GM23248 (cell line): ENCODE measurements around the gene GDPD4. TPM values are rescaled to one million over a fixed set of nuclear protein-coding genes. Genes with fewer than 3 reads are reported as not detected.
"Not testable (repeated sequence)": the region's sequence is repeated elsewhere in the genome, so short reads cannot be mapped to it uniquely, and the experiment has no call there.

ENCODE experiments used
- DNase-seq: peaks from one replicate; pipeline ENCODE4 v3.0.0-alpha.2; 2015
- H2AFZ ChIP-seq: fragments of 200-600 bp; sonication (generic); 2 replicates; pipeline ENCODE4 v1.6.1; 2016; ENCODE audit warnings: antibody characterized with exemption
- H3F3A ChIP-seq: fragments of 200-600 bp; sonication (generic); 2 replicates; pipeline ENCODE4 v1.6.1; 2016; ENCODE audit warnings: mild to moderate bottlenecking, antibody characterized with exemption, mixed run types; ENCODE audit not compliant: insufficient read depth
- H3K27ac ChIP-seq: fragments of 200-600 bp; sonication (generic); 2 replicates; pipeline ENCODE4 v1.5.1; 2016; ENCODE audit warnings: mild to moderate bottlenecking
- H3K27me3 ChIP-seq: fragments of 200-600 bp; sonication (generic); replicated peaks from 2 replicates; pipeline ENCODE4 v1.6.1; 2016; ENCODE audit warnings: mild to moderate bottlenecking; ENCODE audit not compliant: insufficient read depth
- H3K36me3 ChIP-seq: fragments of 200-600 bp; sonication (generic); 2 replicates; pipeline ENCODE4 v1.6.1; 2016; ENCODE audit warnings: low read depth, mild to moderate bottlenecking
- H3K4me1 ChIP-seq: fragments of 200-600 bp; sonication (generic); 2 replicates; pipeline ENCODE4 v1.6.1; 2016; ENCODE audit warnings: mild to moderate bottlenecking; ENCODE audit not compliant: insufficient read depth
- H3K4me2 ChIP-seq: fragments of 200-600 bp; sonication (generic); one replicate; pipeline ENCODE4 v1.6.1; 2016; ENCODE audit warnings: mild to moderate bottlenecking; ENCODE audit not compliant: unreplicated experiment
- H3K4me3 ChIP-seq: fragments of 200-600 bp; sonication (generic); 2 replicates; pipeline ENCODE4 v1.5.1; 2016; ENCODE audit warnings: mild to moderate bottlenecking
- H3K79me2 ChIP-seq: fragments of 200-600 bp; sonication (generic); 2 replicates; pipeline ENCODE4 v1.6.1; 2016; ENCODE audit warnings: mild to moderate bottlenecking; ENCODE audit not compliant: insufficient read depth
- H3K9ac ChIP-seq: fragments of 200-600 bp; sonication (generic); 2 replicates; pipeline ENCODE4 v1.6.1; 2016; ENCODE audit warnings: mild to moderate bottlenecking
- H3K9me2 ChIP-seq: fragments of 200-600 bp; sonication (generic); 2 replicates; pipeline ENCODE4 v1.6.1; 2016; ENCODE audit warnings: mixed run types, mild to moderate bottlenecking, moderate library complexity; ENCODE audit not compliant: insufficient read depth
- H3K9me3 ChIP-seq: fragments of 200-600 bp; sonication (generic); one replicate; pipeline ENCODE4 v1.6.1; 2017; ENCODE audit warnings: low read depth
- H4K20me1 ChIP-seq: fragments of 200-600 bp; sonication (generic); 2 replicates; pipeline ENCODE4 v1.6.0; 2016; ENCODE audit not compliant: insufficient read depth
- EZH2 ChIP-seq: fragments of 200-600 bp; sonication (generic); IDR thresholded peaks from 2 replicates; pipeline ENCODE4 v1.6.1; 2018; ENCODE audit warnings: antibody characterized with exemption, mild to moderate bottlenecking; ENCODE audit not compliant: insufficient read depth, poor library complexity, severe bottlenecking
- EZH2phosphoT487 ChIP-seq: fragments of 200-600 bp; sonication (generic); IDR thresholded peaks from 2 replicates; pipeline ENCODE4 v1.6.1; 2018; ENCODE audit warnings: antibody characterized with exemption, moderate library complexity, mild to moderate bottlenecking, low read depth; ENCODE audit not compliant: insufficient read depth
- WGBS, 2 experiments: methylation state at CpG; one replicate each; pipeline ENCODE4 v1.1.6; 2015 to 2017; ENCODE audit warnings: low lambda C conversion rate in 2 of 2, low coverage in 1 of 2; ENCODE audit errors: missing lambda C conversion rate in 2 of 2; 5-methylcytosine and 5-hydroxymethylcytosine counted together
- in situ Hi-C: fragments of 300-500 bp; cut with MboI; formaldehyde crosslinking; loops from 2 replicates; pipeline ENCODE4 v1.15.0; 2020
- polyA plus RNA-seq: library from polyadenylated mRNA; unstranded; fragments of >200 nt; fragmentation: Nextera tagmentation; extraction: Ambion mirVana; gene quantifications from 2 replicates; pipeline ENCODE4 v1.2.1, GENCODE V29; 2016
- total RNA-seq: library from RNA; depleted of rRNA; stranded (reverse); fragments of >200 nt; shearing (Covaris generic); gene quantifications from 2 replicates; pipeline ENCODE4 v1.2.3, GENCODE V29; 2014

The GDPD4 gene
- total and polyA plus RNA-seq, 2 experiments from 2014 or later = not detected

DNA sequence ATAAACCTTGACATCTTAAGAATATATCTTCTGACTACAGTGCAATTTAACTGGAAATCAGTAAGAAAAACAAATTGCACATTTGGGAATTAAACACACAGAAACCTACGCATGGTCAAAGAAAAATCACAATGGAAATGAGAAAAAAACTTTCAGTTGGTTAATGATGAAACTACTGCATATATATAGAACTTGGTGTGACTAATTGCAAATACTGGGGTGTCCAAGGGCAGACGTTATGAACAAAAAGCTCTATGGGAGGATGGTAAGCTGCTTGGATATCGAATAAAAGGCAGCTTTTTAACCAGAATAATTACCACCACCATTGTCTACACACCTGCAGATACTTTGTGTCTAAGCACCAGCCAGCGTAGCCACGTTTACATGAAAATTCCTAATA lies 791 bp downstream of the GDPD4 start:
- Histone ChIP-seq H3K4me1 (no peaks in the 10 kb centered on the region), H3K36me3 (no peaks in the 10 kb centered on the region), H3K4me2 (no peak overlapping the region), H3K4me3 (no peak overlapping the region), H3K9me2 (no peaks in the 10 kb centered on the region), H2AFZ (no peak overlapping the region), H4K20me1 (no peaks in the 10 kb centered on the region), H3K27me3 (no peaks in the 10 kb centered on the region), H3K79me2 (no peaks in the 10 kb centered on the region), H3K9me3 (no peaks in the 10 kb centered on the region), H3K9ac (no peak overlapping the region), H3K27ac (no peak overlapping the region), H3F3A (no peaks in the 10 kb centered on the region)
- DNase-seq = no peak
- WGBS, 2 experiments = 70 to 72% methylated on average over 5 of the region's 5 CpGs
- TF ChIP-seq EZH2phosphoT487 = no peak
- no peak for TF ChIP-seq EZH2
- in situ Hi-C loops = no loop called here

DNA sequence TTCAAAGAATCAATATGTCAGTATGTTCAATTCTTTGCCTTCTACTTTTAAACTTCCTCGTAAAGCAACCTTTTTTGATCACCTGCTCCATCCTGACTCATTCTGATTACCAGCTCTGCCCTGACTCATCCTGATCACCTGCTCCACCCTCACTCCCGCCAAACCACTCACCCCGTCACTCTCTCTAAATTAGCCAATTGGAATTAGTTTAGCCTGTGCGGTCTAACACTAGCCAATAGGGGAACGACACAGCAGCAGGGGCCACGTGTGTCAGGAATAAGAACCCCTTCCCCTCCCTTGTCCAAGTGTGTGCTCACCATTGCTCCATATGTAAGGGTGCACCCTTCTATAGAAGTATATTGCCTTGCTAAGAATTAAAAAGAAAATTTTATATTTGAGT lies 1.5 kb downstream of the GDPD4 start:
- 88 to 92% methylated on average over 6 of the region's 6 CpGs for WGBS, 2 experiments
- H3K36me3 ChIP-seq, H3K27me3 ChIP-seq, H3K27ac ChIP-seq, H3K4me2 ChIP-seq, H3K9me2 ChIP-seq, H3K9me3 ChIP-seq, H3F3A ChIP-seq, in situ Hi-C loops, H4K20me1 ChIP-seq, H3K9ac ChIP-seq, H3K4me1 ChIP-seq, H3K79me2 ChIP-seq, H3K4me3 ChIP-seq, H2AFZ ChIP-seq, DNase-seq: not testable (repeated sequence)

GRCh38 chr11:77299528-77299993 lies 1.9 kb downstream of the GDPD4 start:
- H3K27me3 ChIP-seq = no peaks in the 10 kb centered on the region
- in situ Hi-C loops = no loop called here
- no peaks in the 10 kb centered on the region for H3K9me2 ChIP-seq

GRCh38 chr11:77294040-77294439 lies 7.4 kb downstream of the GDPD4 start:
- no peaks in the 10 kb centered on the region for H3F3A ChIP-seq
- no peak overlapping the region for H2AFZ ChIP-seq
- no peak for DNase-seq
- 79 to 82% methylated on average over 3 of the region's 3 CpGs for WGBS, 2 experiments
- in situ Hi-C loops = no loop called here
- no peaks in the 10 kb centered on the region; the same call in 1 of the 2 replicates for H3K27me3 ChIP-seq
- H3K79me2 ChIP-seq = no peaks in the 10 kb centered on the region
- no peaks in the 10 kb centered on the region for H3K36me3 ChIP-seq
- no peaks in the 10 kb centered on the region for H3K4me1 ChIP-seq
- H3K9me3 ChIP-seq = no peaks in the 10 kb centered on the region
- no peaks in the 10 kb centered on the region for H4K20me1 ChIP-seq
- no peak overlapping the region for H3K27ac ChIP-seq
- TF ChIP-seq EZH2phosphoT487 (no peak), EZH2 (no peak)
- H3K9me2 ChIP-seq = no peaks in the 10 kb centered on the region
- H3K4me3 ChIP-seq = no peak overlapping the region
- H3K4me2 ChIP-seq = no peak overlapping the region
- H3K9ac ChIP-seq = no peak overlapping the region

More at GRCh38 chr11:77299528-77299993, 1.9 kb downstream of the GDPD4 start:
- Histone ChIP-seq H4K20me1 (no peaks in the 10 kb centered on the region), H2AFZ (no peak overlapping the region), H3K27ac (no peak overlapping the region), H3K79me2 (no peaks in the 10 kb centered on the region), H3K9ac (no peak overlapping the region), H3K4me3 (no peak overlapping the region), H3K36me3 (no peaks in the 10 kb centered on the region), H3F3A (no peaks in the 10 kb centered on the region), H3K4me1 (no peaks in the 10 kb centered on the region), H3K9me3 (no peaks in the 10 kb centered on the region), H3K4me2 (no peak overlapping the region)
- TF ChIP-seq EZH2 = no peak
- TF ChIP-seq EZH2phosphoT487 = no peak
- 54 to 56% methylated on average over 2 of the region's 2 CpGs for WGBS, 2 experiments
- peak; percentile 19 for DNase-seq

DNA sequence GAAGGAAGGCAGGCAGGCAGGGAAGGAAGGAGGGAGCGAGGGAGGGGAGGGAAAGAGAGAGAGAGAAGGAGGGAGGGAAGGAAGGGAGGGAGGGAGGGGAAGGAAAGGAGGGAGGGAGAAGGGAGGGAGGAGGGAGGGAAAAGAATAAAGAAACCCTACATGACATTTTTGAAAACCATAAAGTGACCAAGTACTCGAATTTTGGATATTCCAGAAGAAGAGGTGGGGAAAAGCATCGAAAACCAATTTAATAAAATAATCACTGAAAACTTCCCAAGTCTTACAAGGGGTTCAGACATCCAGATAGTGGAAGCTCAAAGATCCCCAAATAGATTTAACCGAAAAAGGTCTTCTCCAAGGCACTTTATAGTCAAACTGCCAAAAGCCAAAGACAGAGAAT lies 11.7 kb downstream of the GDPD4 start:
- TF ChIP-seq EZH2 = no peak
- TF ChIP-seq EZH2phosphoT487 = no peak
- no peak for DNase-seq
- Histone ChIP-seq H3K36me3 (no peaks in the 10 kb centered on the region), H3K4me3 (no peak overlapping the region), H3K27me3 (no peaks in the 10 kb centered on the region; the same call in 1 of the 2 replicates), H3K9ac (no peak overlapping the region), H3K79me2 (no peaks in the 10 kb centered on the region), H2AFZ (no peak overlapping the region), H3F3A (peaks cover 12% of the 10 kb centered on the region), H3K9me3 (no peaks in the 10 kb centered on the region), H3K9me2 (no peaks in the 10 kb centered on the region), H3K4me1 (peaks cover 11% of the 10 kb centered on the region), H4K20me1 (no peaks in the 10 kb centered on the region), H3K27ac (no peak overlapping the region), H3K4me2 (no peak overlapping the region)
- in situ Hi-C loops = no loop called here
- 78 to 89% methylated on average over 4 of the region's 4 CpGs for WGBS, 2 experiments
